Stimulated activated CD4-positive, alpha-beta T cell treated with anti-CD3 and anti-CD28 coated beads, Interleukin-4, amount 100 ng/mL, for 24 hours (primary cell): Measurements from ENCODE around the gene BDP1.
"Not testable (repeated sequence)": the region's sequence is repeated elsewhere in the genome, so short reads cannot be mapped to it uniquely, and the experiment has no call there.

Experiments
- DNase-seq: peaks from one replicate; pipeline ENCODE4 v3.0.0-alpha.2; 2020

The BDP1 gene

DNA sequence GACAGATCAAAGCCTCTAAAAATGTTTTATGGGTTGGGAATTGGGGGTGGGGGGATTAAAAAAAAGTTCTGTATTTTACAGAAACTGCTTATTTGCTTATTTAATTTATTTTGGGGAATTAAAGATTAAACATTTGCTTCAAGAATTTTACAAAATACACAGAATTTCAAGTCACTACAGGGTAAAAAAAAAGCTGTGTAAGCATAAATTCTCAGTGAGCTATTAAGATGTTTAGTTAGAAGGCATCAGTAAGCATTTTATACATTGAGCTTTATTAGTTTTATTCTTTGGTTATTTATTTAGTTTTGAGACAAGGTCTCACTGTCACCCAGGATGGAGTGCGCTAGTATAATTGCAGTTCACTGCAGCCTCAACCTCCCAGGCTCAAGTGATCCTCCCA, 5.2 kb downstream of the BDP1 start:
- DNase-seq, result no peak

DNA sequence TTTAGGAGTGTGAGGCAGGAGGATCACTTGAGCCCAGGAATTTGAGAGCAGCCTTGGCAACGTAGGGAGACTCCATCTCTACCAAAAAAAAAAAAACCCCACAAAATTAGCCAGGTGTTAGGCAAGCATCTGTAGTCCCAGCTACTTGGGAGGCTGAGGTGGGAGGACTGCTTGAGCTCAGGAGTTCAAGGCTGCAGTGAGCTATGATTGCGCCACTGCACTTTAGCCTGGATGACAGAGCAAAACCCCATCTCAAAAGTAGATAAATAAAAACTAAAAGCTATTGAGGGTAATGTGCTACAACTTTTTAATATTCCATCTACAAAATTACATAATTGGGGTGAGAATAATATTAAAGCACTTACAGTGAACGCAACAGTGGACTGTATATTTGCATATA, 5.9 kb downstream of the BDP1 start:
- DNase-seq, result no peak

DNA sequence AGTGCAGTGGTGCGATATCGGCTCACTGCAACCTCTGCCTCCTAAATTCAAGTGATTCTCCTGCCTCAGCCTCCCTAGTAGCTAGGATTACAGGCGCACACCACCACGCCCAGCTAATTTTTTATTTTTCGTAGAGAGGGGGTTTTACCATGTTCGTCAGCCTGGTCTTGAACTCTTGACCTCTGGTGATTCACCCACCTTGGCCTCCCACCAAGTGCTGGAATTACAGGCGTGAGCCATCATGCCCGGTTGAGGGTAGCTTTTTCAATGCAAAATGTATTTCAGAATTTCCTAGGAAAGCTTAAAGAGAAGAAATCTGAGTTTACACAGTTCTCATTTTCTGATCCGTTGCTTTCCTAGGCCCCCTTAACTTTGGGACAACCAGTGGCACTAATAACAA, 15.7 kb downstream of the BDP1 start:
- DNase-seq, result no peak

DNA sequence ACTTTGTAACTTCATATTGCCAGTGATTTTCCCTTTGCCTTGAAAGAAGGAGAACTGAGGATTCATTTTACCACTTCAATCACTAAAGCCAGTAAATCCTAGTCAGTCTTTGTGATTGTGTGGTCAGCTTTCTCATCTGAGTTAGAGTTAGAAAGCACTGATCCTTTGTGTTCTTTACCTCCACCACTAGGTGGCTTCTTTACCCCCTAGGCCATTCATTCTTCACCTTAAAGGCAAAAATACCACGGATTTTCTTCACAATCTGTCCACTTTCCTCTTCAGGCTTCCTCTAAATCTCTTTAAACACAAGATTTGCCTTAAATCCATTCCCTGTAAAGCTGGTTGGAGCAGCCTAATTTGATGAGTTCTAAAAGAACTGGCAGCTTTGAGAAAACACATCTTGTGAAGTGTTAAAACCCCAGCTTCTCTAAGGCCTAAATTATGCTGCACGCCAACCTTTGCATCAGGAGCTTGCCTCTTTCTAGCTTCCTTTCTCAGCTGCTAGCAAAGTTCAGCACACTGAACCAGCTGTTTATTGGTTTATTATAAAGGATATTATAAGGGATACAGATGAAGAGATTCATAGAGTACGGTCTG, 20.4 kb downstream of the BDP1 start:
- no peak for DNase-seq

DNA sequence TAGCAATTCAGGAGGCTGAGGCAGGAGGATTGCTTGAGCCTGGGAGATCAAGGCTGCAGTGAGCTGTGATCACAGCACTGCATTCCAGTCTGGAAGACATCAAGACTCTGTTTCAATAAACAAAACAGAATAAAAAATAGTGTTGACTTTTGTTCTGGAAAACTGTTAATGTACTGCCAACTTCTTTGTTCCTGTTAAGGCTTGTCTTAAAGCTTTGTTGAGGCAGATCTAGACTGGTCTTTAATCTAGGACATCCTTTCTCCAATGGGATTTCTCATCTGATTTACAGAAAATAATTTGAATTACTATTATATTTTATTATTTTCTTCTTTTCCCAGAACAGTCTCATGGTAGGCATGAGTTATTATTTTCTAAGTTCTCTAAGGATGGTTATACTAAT, 26.0 kb downstream of the BDP1 start:
- DNase-seq, result no peak

DNA sequence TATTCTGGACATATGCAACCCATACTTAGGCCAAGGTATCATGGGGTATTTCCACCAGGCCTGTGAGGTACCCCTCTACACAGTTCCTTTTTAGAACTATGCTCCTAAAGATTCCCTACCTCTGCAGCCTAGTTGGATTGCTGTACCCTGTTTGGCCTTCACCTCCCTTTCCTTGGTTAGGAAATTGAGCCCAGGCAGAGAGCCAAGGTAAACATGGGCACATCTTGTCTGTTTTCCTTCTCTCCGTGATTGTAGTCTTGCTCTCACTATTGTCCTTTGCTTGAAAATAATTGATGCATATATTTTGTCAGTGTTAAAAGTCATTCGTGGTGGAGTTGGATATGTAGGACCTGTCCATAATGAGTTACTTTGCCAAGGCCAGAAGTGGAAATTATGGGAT, 26.7 kb downstream of the BDP1 start:
- DNase-seq, result no peak

GRCh38 chr5:71483355-71483754, 27.9 kb downstream of the BDP1 start:
- DNase-seq, result no peak

- no peak for DNase-seq
Observed at GRCh38 chr5:71492817-71493615, 37.6 kb downstream of the BDP1 start.

DNA sequence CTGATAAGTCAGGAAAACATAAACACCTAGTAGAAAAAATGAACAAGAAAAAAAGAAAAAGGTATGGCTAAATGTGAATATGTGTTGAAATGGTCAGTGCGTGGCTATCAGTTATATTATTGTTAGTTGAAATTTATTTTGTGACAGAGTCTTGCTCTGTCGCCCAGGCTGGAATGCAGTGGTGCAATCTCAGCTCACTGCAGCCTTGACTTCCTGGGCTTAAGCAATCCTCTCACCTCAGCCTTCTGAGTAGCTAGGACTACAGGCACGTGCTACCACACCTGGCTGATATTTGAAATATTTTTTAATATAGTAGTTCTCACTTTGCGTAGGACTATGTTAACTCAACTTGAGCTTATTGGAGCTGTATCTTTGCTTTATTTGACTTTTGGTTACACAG, 38.8 kb downstream of the BDP1 start:
- DNase-seq, result not testable (repeated sequence)

GRCh38 chr5:71498756-71499155, 43.3 kb downstream of the BDP1 start:
- not testable (repeated sequence) for DNase-seq

GRCh38 chr5:71503536-71503935, 48.1 kb downstream of the BDP1 start:
- DNase-seq, result no peak

DNA sequence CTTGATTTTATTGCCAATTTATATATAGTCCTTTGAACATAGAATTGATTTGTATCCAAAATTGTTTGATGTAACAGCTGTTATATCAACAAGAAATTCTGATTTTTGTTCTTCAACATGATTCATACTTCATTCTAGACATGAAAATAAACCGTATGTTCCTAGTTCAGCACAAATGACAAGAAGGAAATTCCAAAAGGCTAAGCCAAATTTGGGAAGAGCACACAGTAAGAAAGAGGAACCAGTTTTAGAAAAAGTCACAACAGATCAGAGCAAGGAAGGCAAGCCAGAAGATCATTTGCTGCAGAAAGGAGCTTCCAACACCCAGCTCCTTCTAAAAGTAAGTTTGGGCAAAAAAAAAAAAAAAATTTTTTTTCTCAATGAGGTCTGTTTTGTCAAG, 66.7 kb downstream of the BDP1 start:
- no peak for DNase-seq

GRCh38 chr5:71525611-71526010, 70.2 kb downstream of the BDP1 start:
- DNase-seq, result not testable (repeated sequence)

GRCh38 chr5:71528206-71528605, 72.8 kb downstream of the BDP1 start:
- DNase-seq, result no peak

- DNase-seq, result no peak
Observed at GRCh38 chr5:71529682-71530081, 74.2 kb downstream of the BDP1 start.

DNA sequence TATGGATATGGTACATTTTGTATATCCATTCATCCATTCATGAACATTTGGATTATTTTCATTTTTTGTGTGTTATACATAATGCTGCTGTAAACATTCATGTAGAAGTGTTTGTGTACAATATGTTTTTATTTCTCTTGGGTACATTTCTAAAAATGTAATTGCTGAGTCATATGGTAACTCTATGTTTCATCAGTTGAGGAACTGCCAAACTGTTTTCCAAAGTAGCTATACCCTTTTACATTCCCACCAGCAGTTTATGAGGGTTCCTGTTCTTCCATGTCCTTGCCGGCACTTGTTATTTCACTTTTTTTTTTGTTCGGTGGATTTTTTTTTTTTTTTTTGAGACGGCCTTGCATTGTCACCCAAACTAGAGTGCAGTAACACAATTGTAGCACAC, 77.7 kb downstream of the BDP1 start:
- no peak for DNase-seq

DNA sequence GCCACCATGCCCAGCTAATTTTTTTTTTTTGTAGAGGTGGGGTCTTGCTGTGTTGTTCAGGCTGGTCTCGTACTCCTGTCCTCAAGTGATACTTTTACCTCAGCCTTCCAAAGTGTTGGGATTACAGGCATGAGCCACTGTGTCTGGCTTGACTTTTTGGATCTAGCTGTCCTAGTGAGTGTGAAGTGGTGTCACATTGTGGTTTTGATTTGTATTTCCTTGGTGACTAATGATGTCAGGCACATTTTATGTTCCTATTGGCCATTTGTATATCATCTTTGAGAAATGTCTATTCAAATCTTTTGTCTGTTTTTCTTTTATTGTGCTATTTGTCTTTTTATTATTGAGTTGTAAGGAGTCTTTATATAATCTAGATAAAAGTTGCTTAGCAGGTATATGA, 78.2 kb downstream of the BDP1 start:
- DNase-seq, result no peak

DNA sequence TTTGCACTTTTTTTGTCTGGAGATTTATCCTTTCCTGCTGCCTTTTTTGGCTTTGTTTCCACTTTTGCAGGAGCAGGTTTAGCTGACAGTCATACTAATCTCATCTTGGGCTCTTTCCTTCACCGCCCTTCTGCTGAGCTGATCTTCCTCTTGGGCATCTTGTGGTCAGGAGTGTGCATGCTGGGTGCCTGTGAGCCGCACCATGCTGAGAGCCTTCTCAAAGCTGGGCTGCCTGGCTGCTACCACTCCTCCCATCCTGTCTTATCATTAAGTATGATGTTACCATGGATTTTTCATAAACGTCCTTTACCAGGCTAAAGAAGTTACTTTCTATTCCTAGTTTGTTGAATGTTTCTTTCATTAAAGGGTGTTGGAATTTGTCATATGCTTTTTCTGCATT, 82.2 kb downstream of the BDP1 start:
- no peak for DNase-seq

GRCh38 chr5:71550885-71551284, 95.4 kb downstream of the BDP1 start:
- DNase-seq, result not testable (repeated sequence)

GRCh38 chr5:71551582-71551981, 96.1 kb downstream of the BDP1 start:
- DNase-seq, result not testable (repeated sequence)

GRCh38 chr5:71552026-71552749, 96.7 kb downstream of the BDP1 start:
- not testable (repeated sequence) for DNase-seq

GRCh38 chr5:71563161-71563560, 107.7 kb downstream of the BDP1 start:
- no peak for DNase-seq

DNA sequence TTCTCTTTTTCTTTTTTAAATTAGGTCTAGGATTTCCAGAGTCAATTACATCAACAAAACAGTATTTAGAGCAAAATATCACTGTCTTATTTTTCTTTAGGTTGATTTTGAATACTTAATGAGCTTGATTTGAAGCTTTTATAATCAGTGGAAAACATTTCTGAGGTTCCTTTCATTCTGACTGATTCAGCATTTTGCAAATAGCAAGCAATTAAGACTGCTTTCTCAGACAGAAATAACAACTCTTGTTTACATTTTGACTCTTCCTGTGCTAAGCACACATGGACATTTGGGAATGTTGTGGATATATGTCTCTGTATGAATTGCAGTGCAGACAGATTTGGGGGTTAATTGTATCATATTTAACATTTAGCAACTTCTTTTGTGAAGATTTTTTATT, 109.4 kb downstream of the BDP1 start:
- no peak for DNase-seq
